Skin epidermis (tissue), 12 donors: Measurements from ENCODE around the gene ZNF658.
"Not testable (repeated sequence)": the region's sequence is repeated elsewhere in the genome, so short reads cannot be mapped to it uniquely, and the experiment has no call there.

ENCODE experiments used
- H3K27ac ChIP-seq, 21 experiments: fragments of 200-600 bp; sonication (generic) in 11 of 21; one replicate each; pipeline ENCODE4 v1.5.0; 2020; ENCODE audit warnings: mild to moderate bottlenecking in 3 of 21, inconsistent platforms in 2 of 21, moderate library complexity in 2 of 21
- H3K4me3 ChIP-seq, 7 experiments: fragments of 200-600 bp; sonication (generic) in 2 of 7; one replicate each; pipeline ENCODE4 v1.5.0; 2020; ENCODE audit warnings: inconsistent platforms in 2 of 7, mild to moderate bottlenecking in 2 of 7, moderate library complexity in 1 of 7

The ZNF658 gene

GRCh38 chr9:66900490-66901131, at the start of gene ZNF658:
Gene ZNF658, plus strand, starts transcription at chr9:66900725. Its CDS starts 2,837 bp downstream, at chr9:66903562.
- peak within 1 kb of the TSS in 20 of 21 experiments; percentile 22 to 86 (median 78) for H3K27ac ChIP-seq
- peak within 1 kb of the TSS; percentile 43 to 67 (median 56) for H3K4me3 ChIP-seq

GRCh38 chr9:66861732-66862131, 38.8 kb upstream of the ZNF658 start:
- not testable (repeated sequence) for H3K4me3 ChIP-seq, H3K27ac ChIP-seq

- H3K27ac ChIP-seq, H3K4me3 ChIP-seq: not testable (repeated sequence)
These were observed 31.9 kb upstream of the ZNF658 start for GRCh38 chr9:66868660-66869059.

- not testable (repeated sequence) for H3K4me3 ChIP-seq, H3K27ac ChIP-seq
These were observed 19.9 kb upstream of the ZNF658 start for GRCh38 chr9:66880605-66881004.

GRCh38 chr9:66881847-66882246, 18.7 kb upstream of the ZNF658 start:
- not testable (repeated sequence) for H3K27ac ChIP-seq, H3K4me3 ChIP-seq

GRCh38 chr9:66890334-66890733, 10.2 kb upstream of the ZNF658 start:
- not testable (repeated sequence) for H3K4me3 ChIP-seq, H3K27ac ChIP-seq

GRCh38 chr9:66901141-66901540, 616 bp downstream of the ZNF658 start:
- peak overlapping the region in 19 of 21 experiments; percentile 22 to 86 (median 79) for H3K27ac ChIP-seq
- peak overlapping the region; percentile 43 to 67 (median 56) for H3K4me3 ChIP-seq

- not testable (repeated sequence) for H3K4me3 ChIP-seq, H3K27ac ChIP-seq
These were observed 9.0 kb downstream of the ZNF658 start for GRCh38 chr9:66909560-66909959.

- not testable (repeated sequence) for H3K4me3 ChIP-seq, H3K27ac ChIP-seq
These were observed 19.5 kb downstream of the ZNF658 start for GRCh38 chr9:66920072-66920471.

GRCh38 chr9:66936194-66936870, 35.8 kb downstream of the ZNF658 start:
- H3K27ac ChIP-seq, result not testable (repeated sequence)

GRCh38 chr9:66937662-66938061, 37.1 kb downstream of the ZNF658 start:
- not testable (repeated sequence) for H3K4me3 ChIP-seq, H3K27ac ChIP-seq

More at GRCh38 chr9:66936194-66936870, 35.8 kb downstream of the ZNF658 start:
- H3K4me3 ChIP-seq, result not testable (repeated sequence)

GRCh38 chr9:66938322-66938721, 37.8 kb downstream of the ZNF658 start:
- H3K4me3 ChIP-seq, H3K27ac ChIP-seq: not testable (repeated sequence)

GRCh38 chr9:66939878-66940830, 39.6 kb downstream of the ZNF658 start:
- H3K27ac ChIP-seq, result not testable (repeated sequence)

GRCh38 chr9:66942400-66943155, 42.1 kb downstream of the ZNF658 start:
- H3K27ac ChIP-seq, H3K4me3 ChIP-seq: not testable (repeated sequence)

More at GRCh38 chr9:66939878-66940830, 39.6 kb downstream of the ZNF658 start:
- H3K4me3 ChIP-seq, result not testable (repeated sequence)

GRCh38 chr9:66952576-66952975, 52.1 kb downstream of the ZNF658 start:
- H3K27ac ChIP-seq, H3K4me3 ChIP-seq: not testable (repeated sequence)
